GM12874 (cell line): ENCODE measurements around the gene TMTC2.

ENCODE experiments used
- CTCF ChIP-seq: IDR thresholded peaks from 2 replicates; pipeline ENCODE4 v1.5.1; 2011; ENCODE audit warnings: low read depth, mild to moderate bottlenecking, control low read depth, low read length, moderate library complexity; ENCODE audit not compliant: insufficient read depth

TMTC2 gene

GRCh38 chr12:83031196-83031595, 344.5 kb downstream of the TMTC2 start:
- TF ChIP-seq CTCF: no peak

- TF ChIP-seq CTCF: no peak
Observed at GRCh38 chr12:83036847-83037246, 350.1 kb downstream of the TMTC2 start.

GRCh38 chr12:83039413-83039812, 352.7 kb downstream of the TMTC2 start:
- TF ChIP-seq CTCF: no peak

- TF ChIP-seq CTCF: no peak
Observed at GRCh38 chr12:83040339-83040738, 353.6 kb downstream of the TMTC2 start.

- TF ChIP-seq CTCF: no peak
Observed at GRCh38 chr12:83040991-83041390, 354.3 kb downstream of the TMTC2 start.

GRCh38 chr12:83042441-83043200, 355.9 kb downstream of the TMTC2 start:
- TF ChIP-seq CTCF: no peak

GRCh38 chr12:83044736-83045135, 358.0 kb downstream of the TMTC2 start:
- no peak for TF ChIP-seq CTCF
